H1 (cell line): ENCODE measurements around the gene GNAT2. TPM values are rescaled to one million over a fixed set of nuclear protein-coding genes. Genes with fewer than 3 reads are reported as not detected.

Experiments used
- CTCF ChIA-PET: fragments of 300-600 bp; sonication (Branson Sonifier 250); formaldehyde crosslinking; loops from one replicate; lab custom pipeline; 2021; ENCODE audit not compliant: partially characterized antibody; lab: Charles Lee
- POLR2A ChIA-PET: fragments of 300-600 bp; sonication (Branson Sonifier 250); formaldehyde crosslinking; loops from one replicate; lab custom pipeline; 2021; ENCODE audit warnings: inconsistent platforms; ENCODE audit not compliant: partially characterized antibody; lab: Charles Lee
- DNase-seq, 2 experiments: peaks; one replicate each; pipeline versions ENCODE4 v3.0.0 to v3.0.0-alpha.2; 2010 to 2022; ENCODE audit warnings: low spot score in 2 of 2, low read depth in 1 of 2, mixed read lengths in 1 of 2
- FAIRE-seq: peaks from 2 replicates; lab custom pipeline; 2011; peaks lifted over from hg19 to GRCh38; lab: Jason Lieb, UNC
- H2AFZ ChIP-seq: 2 replicates; pipeline ENCODE4 v1.8.1; 2012; ENCODE audit warnings: low read length, inconsistent platforms
- H2AK5ac ChIP-seq: 2 replicates; pipeline ENCODE4 v1.6.1; 2013; ENCODE audit warnings: low read depth, low read length
- H2BK120ac ChIP-seq: replicated peaks from 2 replicates; pipeline ENCODE3; 2013; ENCODE audit warnings: low read depth, low read length, inconsistent platforms
- H2BK12ac ChIP-seq: 2 replicates; pipeline ENCODE4 v1.6.1; 2013; ENCODE audit warnings: low read depth, low read length
- H2BK15ac ChIP-seq: 2 replicates; pipeline ENCODE4 v1.6.1; 2013; ENCODE audit warnings: low read length
- H2BK20ac ChIP-seq: 2 replicates; pipeline ENCODE4 v1.6.1; 2013; ENCODE audit warnings: low read length
- H2BK5ac ChIP-seq: 2 replicates; pipeline ENCODE4 v1.6.1; 2013; ENCODE audit warnings: low read depth, low read length
- H3K14ac ChIP-seq: 2 replicates; pipeline ENCODE4 v1.6.1; 2013; ENCODE audit warnings: inconsistent platforms; ENCODE audit not compliant: insufficient read length
- H3K18ac ChIP-seq: 2 replicates; pipeline ENCODE4 v1.6.1; 2013; ENCODE audit warnings: low read length; ENCODE audit errors: extremely low read depth
- H3K23ac ChIP-seq: 2 replicates; pipeline ENCODE4 v1.6.1; 2013; ENCODE audit warnings: inconsistent platforms; ENCODE audit not compliant: insufficient read length
- H3K23me2 ChIP-seq: 2 replicates; pipeline ENCODE4 v1.6.1; 2013; ENCODE audit warnings: low read depth, low read length
- H3K27ac ChIP-seq: 2 replicates; pipeline ENCODE4 v1.6.1; 2011; ENCODE audit warnings: low read depth, low read length, inconsistent platforms
- H3K27me3 ChIP-seq, 4 experiments: replicated peaks in 1 of 4; 1 replicate in 1 of 4; 2 replicates in 3 of 4; pipeline versions ENCODE4 v1.6.1 to v1.8.1; 2011 to 2013; ENCODE audit warnings: low read length in 3 of 4, mild to moderate bottlenecking in 3 of 4, inconsistent platforms in 2 of 4, mixed read lengths in 2 of 4, moderate library complexity in 1 of 4; ENCODE audit not compliant: control insufficient read depth in 3 of 4, insufficient read depth in 3 of 4; ENCODE audit errors: extremely low read depth in 1 of 4
- H3K36me3 ChIP-seq, 4 experiments: 2 replicates each; pipeline versions ENCODE4 v1.6.1 to v1.8.1; 2011 to 2013; ENCODE audit warnings: mild to moderate bottlenecking in 4 of 4, low read length in 3 of 4, moderate library complexity in 2 of 4, control low read depth in 1 of 4, inconsistent platforms in 1 of 4; ENCODE audit not compliant: insufficient read depth in 4 of 4, control insufficient read depth in 2 of 4
- H3K4ac ChIP-seq: replicated peaks from 2 replicates; pipeline ENCODE3; 2013; ENCODE audit warnings: low read length, low read depth, mixed read lengths, inconsistent platforms; ENCODE audit not compliant: insufficient read length
- H3K4me1 ChIP-seq, 4 experiments: replicated peaks in 1 of 4; 1 replicate in 1 of 4; 2 replicates in 3 of 4; pipeline versions ENCODE4 v1.6.1 to v1.8.1; 2011 to 2013; ENCODE audit warnings: low read length in 3 of 4, inconsistent platforms in 2 of 4, mixed read lengths in 1 of 4; ENCODE audit not compliant: insufficient read depth in 4 of 4, control insufficient read depth in 3 of 4
- H3K4me2 ChIP-seq, 2 experiments: 2 replicates each; pipeline versions ENCODE4 v1.6.1 to v1.8.1; 2011 to 2013; ENCODE audit warnings: low read depth in 2 of 2, low read length in 2 of 2, control low read depth in 1 of 2, inconsistent platforms in 1 of 2, mild to moderate bottlenecking in 1 of 2; ENCODE audit not compliant: insufficient read depth in 1 of 2
- H3K4me3 ChIP-seq, 4 experiments: fragments of 200-600, 300-600 bp in 1 of 4; sonication (generic), shearing (Covaris generic), sonication (Bioruptor Twin) in 1 of 4; 2 replicates each; pipeline versions ENCODE4 v1.5.1 to v1.8.1; 2011 to 2016; ENCODE audit warnings: low read length in 4 of 4, low read depth in 3 of 4, control low read depth in 2 of 4, inconsistent platforms in 2 of 4, mild to moderate bottlenecking in 2 of 4, mixed read lengths in 1 of 4, moderate library complexity in 1 of 4; ENCODE audit not compliant: insufficient read depth in 2 of 4; ENCODE audit errors: extremely low read depth in 1 of 4
- H3K56ac ChIP-seq: replicated peaks from 2 replicates; pipeline ENCODE3; 2013; ENCODE audit warnings: low read depth, mild to moderate bottlenecking, mixed read lengths, low read length, inconsistent platforms; ENCODE audit not compliant: insufficient read length
- H3K79me1 ChIP-seq: 2 replicates; pipeline ENCODE4 v1.6.1; 2013; ENCODE audit warnings: low read depth, low read length, control low read depth
- H3K79me2 ChIP-seq, 2 experiments: 2 replicates each; pipeline versions ENCODE4 v1.6.1 to v1.8.1; 2012 to 2013; ENCODE audit warnings: low read length in 2 of 2, mild to moderate bottlenecking in 2 of 2, inconsistent platforms in 1 of 2; ENCODE audit not compliant: insufficient read depth in 2 of 2, control insufficient read depth in 1 of 2
- H3K9ac ChIP-seq, 4 experiments: replicated peaks in 1 of 4; 1 replicate in 1 of 4; 2 replicates in 3 of 4; pipeline versions ENCODE4 v1.6.1 to v1.8.1; 2011 to 2013; ENCODE audit warnings: low read depth in 3 of 4, low read length in 3 of 4, control low read depth in 2 of 4, mild to moderate bottlenecking in 2 of 4, moderate library complexity in 2 of 4, inconsistent platforms in 1 of 4; ENCODE audit errors: extremely low read depth in 1 of 4
- H3K9me3 ChIP-seq, 2 experiments: 2 replicates each; pipeline versions ENCODE4 v1.6.1 to v1.8.1; 2012 to 2013; ENCODE audit warnings: mild to moderate bottlenecking in 2 of 2, moderate library complexity in 2 of 2, control low read depth in 1 of 2, inconsistent platforms in 1 of 2, low read depth in 1 of 2, low read length in 1 of 2, mixed read lengths in 1 of 2; ENCODE audit not compliant: insufficient read depth in 2 of 2
- H4K20me1 ChIP-seq, 2 experiments: replicated peaks in 1 of 2; 2 replicates each; pipeline versions ENCODE3 to v1.8.1; 2011 to 2013; ENCODE audit warnings: inconsistent platforms in 2 of 2, low read length in 2 of 2, mild to moderate bottlenecking in 1 of 2; ENCODE audit not compliant: insufficient read depth in 2 of 2, control insufficient read depth in 1 of 2
- H4K5ac ChIP-seq: 2 replicates; pipeline ENCODE4 v1.6.1; 2013; ENCODE audit warnings: low read length, low read depth, mixed read lengths, inconsistent platforms; ENCODE audit not compliant: insufficient read length
- H4K8ac ChIP-seq: 2 replicates; pipeline ENCODE4 v1.8.0; 2013; ENCODE audit warnings: mild to moderate bottlenecking, moderate library complexity, low read length, inconsistent platforms; ENCODE audit not compliant: insufficient read depth; ENCODE audit errors: extremely low read depth
- H4K91ac ChIP-seq: replicated peaks from 2 replicates; pipeline ENCODE3; 2013; ENCODE audit warnings: low read length, mixed read lengths, inconsistent platforms; ENCODE audit not compliant: insufficient read length
- ATF3 ChIP-seq: IDR thresholded peaks from 2 replicates; pipeline ENCODE4 v1.6.1; 2011; ENCODE audit warnings: low read depth, mild to moderate bottlenecking, low read length; ENCODE audit not compliant: insufficient read depth
- CBX8 ChIP-seq: fragments of 300-800, 300-1000 bp; sonication (generic); IDR thresholded peaks from 2 replicates; pipeline ENCODE4 v1.7.1; 2016; ENCODE audit warnings: low read depth, low read length, borderline replicate concordance
- CEBPB ChIP-seq: IDR thresholded peaks from 2 replicates; pipeline ENCODE4 v1.6.1; 2012; ENCODE audit warnings: low read depth, low read length
- EGR1 ChIP-seq: IDR thresholded peaks from 2 replicates; pipeline ENCODE4 v1.6.1; 2011; ENCODE audit warnings: low read depth, low read length, borderline replicate concordance
- GTF2F1 ChIP-seq: IDR thresholded peaks from 2 replicates; pipeline ENCODE4 v1.6.1; 2012; ENCODE audit warnings: low read depth, low read length, improper control_type of control experiment, borderline replicate concordance
- JUND ChIP-seq: IDR thresholded peaks from 2 replicates; pipeline ENCODE4 v1.6.1; 2011; ENCODE audit warnings: mild to moderate bottlenecking, improper control_type of control experiment, low read length
- KDM1A ChIP-seq: fragments of 200-600, 300-600 bp; sonication (generic); IDR thresholded peaks from 2 replicates; pipeline ENCODE4 v1.7.1; 2016; ENCODE audit warnings: mild to moderate bottlenecking, low read length, borderline replicate concordance
- POLR2A ChIP-seq, 2 experiments: IDR thresholded peaks; 1 replicate in 1 of 2; 2 replicates in 1 of 2; pipeline ENCODE4 v1.6.1; 2011; ENCODE audit warnings: low read depth in 2 of 2, low read length in 2 of 2, mild to moderate bottlenecking in 2 of 2; ENCODE audit errors: control extremely low read depth in 1 of 2
- RAD21 ChIP-seq, 2 experiments: IDR thresholded peaks in 1 of 2; conservative IDR thresholded peaks in 1 of 2; 2 replicates each; pipeline ENCODE4 v1.6.1; 2011; ENCODE audit warnings: low read depth in 2 of 2, low read length in 2 of 2, improper control_type of control experiment in 1 of 2, inconsistent platforms in 1 of 2, mild to moderate bottlenecking in 1 of 2, moderate library complexity in 1 of 2
- RXRA ChIP-seq: IDR thresholded peaks from 2 replicates; pipeline ENCODE4 v1.6.1; 2011; ENCODE audit warnings: low read depth, mild to moderate bottlenecking, low read length, moderate library complexity; ENCODE audit not compliant: insufficient read depth
- SP2 ChIP-seq: IDR thresholded peaks from 2 replicates; pipeline ENCODE4 v1.6.1; 2012; ENCODE audit warnings: mild to moderate bottlenecking, low read length, inconsistent platforms
- TBP ChIP-seq: IDR thresholded peaks from 2 replicates; pipeline ENCODE4 v1.6.1; 2011; ENCODE audit warnings: low read depth, low read length, improper control_type of control experiment
- YY1 ChIP-seq: IDR thresholded peaks from 2 replicates; pipeline ENCODE4 v1.6.1; 2011; ENCODE audit warnings: low read depth, mild to moderate bottlenecking, low read length
- WGBS, 2 experiments: shearing (Covaris generic) in 1 of 2; methylation state at CpG; one replicate each; pipeline versions ENCODE4 v1.1.6 to v1.1.7; 2013 to 2015; ENCODE audit warnings: low lambda C conversion rate in 2 of 2, mixed read lengths in 2 of 2, inconsistent platforms in 1 of 2, low coverage in 1 of 2, missing lambda C conversion rate in 1 of 2; ENCODE audit not compliant: insufficient replicate concordance in 2 of 2, insufficient coverage in 1 of 2, insufficient read length in 1 of 2; ENCODE audit errors: extremely low coverage in 1 of 2, missing lambda C conversion rate in 1 of 2; 5-methylcytosine and 5-hydroxymethylcytosine counted together
- polyA plus RNA-seq, 7 experiments: library from polyadenylated mRNA; depleted of rRNA in 3 of 7; stranded (reverse) in 5 of 7; unstranded in 2 of 7; fragments of >200 nt in 5 of 7; fragments of 200-250 nt in 2 of 7; gene quantifications; 1 replicate in 5 of 7; 2 replicates in 1 of 7; 4 replicates in 1 of 7; pipeline versions ENCODE4 v1.2.1 to v1.2.3, GENCODE V29; 2011 to 2013; ENCODE audit warnings: missing spikeins in 2 of 7, mixed read lengths in 2 of 7
- total RNA-seq: library from RNA; stranded (reverse); fragmentation: NEBNext Ultra II Directional; extraction: Animal tissue kit (Norgen Biotek cat#: 25700); gene quantifications from 2 replicates; pipeline ENCODE4 v1.2.1, GENCODE V29; 2021

Gene GNAT2
- total and polyA plus RNA-seq, 2 of the 8 experiments (the other 6 are each of a cell fraction or from before 2014, with no cell fraction given) = 0.05 TPM; not detected in 1

- Histone ChIP-seq H3K4me3 (no peak overlapping the region), H3K4me2 (no peak overlapping the region), H2BK20ac (no peak overlapping the region), H3K79me2 (peaks cover 0 to 44% of the 10 kb centered on the region in 2 experiments; a peak in 3 of 4 replicates), H4K8ac (no peak overlapping the region), H3K36me3 (peaks cover 0 to 10% (median 1%) of the 10 kb centered on the region in 4 experiments; a peak in 2 of 8 replicates), H2BK5ac (no peak overlapping the region), H2BK15ac (no peak overlapping the region), H3K4ac (no peak overlapping the region), H2AFZ (no peak overlapping the region), H2BK120ac (no peak overlapping the region), H2AK5ac (no peak overlapping the region), H4K20me1 (peaks cover 0 to 4% of the 10 kb centered on the region in 2 experiments), H3K23me2 (no peaks in the 10 kb centered on the region; the same call in 1 of the 2 replicates), H3K23ac (no peak overlapping the region)
- DNase-seq (no peak), FAIRE-seq (no peak)
- 81% methylated on average over 2 of the region's 2 CpGs; no CpG with 5 or more reads in 1 of the 2 experiments for WGBS, 2 experiments
- CTCF ChIA-PET = interaction anchor here (1.3 kb wide), 1 partner anchor 66 kb away, joined by 4 read pairs; no protein-coding TSS in a partner anchor
- TF ChIP-seq ATF3 = no peak
- TF ChIP-seq RXRA = no peak
- TF ChIP-seq POLR2A (IDR thresholded peaks at IDR 0.05; ENCODE audit: control extremely low read depth in 1 of 2, low read depth in 2 of 2, low read length in 2 of 2) = no peak
- TF ChIP-seq YY1 = no peak
- no peak for TF ChIP-seq GTF2F1
- no peak for TF ChIP-seq EGR1
- no peak for TF ChIP-seq CBX8
- no peak for TF ChIP-seq CEBPB
- TF ChIP-seq SP2 = no peak
- TF ChIP-seq KDM1A = no peak
- TF ChIP-seq JUND = no peak
- no peak for TF ChIP-seq TBP
- TF ChIP-seq RAD21 (IDR thresholded peaks at IDR 0.05 in 1 of 2, conservative IDR thresholded peaks at IDR 0.05 in 1 of 2; ENCODE audit: low read depth in 2 of 2, low read length in 2 of 2) = no peak
- TF ChIP-seq, all 59 proteins: peak for 0
- Histone ChIP-seq H3K9me3 (no peaks in the 10 kb centered on the region), H3K9ac (no peak overlapping the region), H3K79me1 (no peaks in the 10 kb centered on the region; the same call in 1 of the 2 replicates), H2BK12ac (no peak overlapping the region), H3K4me1 (peaks cover 2 to 10% (median 6%) of the 10 kb centered on the region in 4 experiments; a peak in 4 of 7 replicates), H4K91ac (no peak overlapping the region), H3K27me3 (no peaks in the 10 kb centered on the region), H3K14ac (no peak overlapping the region), H3K56ac (no peak overlapping the region), H3K27ac (no peak overlapping the region), H4K5ac (no peak overlapping the region), H3K18ac (no peak overlapping the region)
- POLR2A ChIA-PET = interaction anchor here (1.0 kb wide), 1 partner anchor 25 kb away, joined by 3 read pairs; the partner anchor contains the start of gene GNAI3
Measured at GRCh38 chr1:109573785-109574184, 45.6 kb downstream of the GNAT2 start.
